ENCODE data around the gene CLEC20A.

DNA sequence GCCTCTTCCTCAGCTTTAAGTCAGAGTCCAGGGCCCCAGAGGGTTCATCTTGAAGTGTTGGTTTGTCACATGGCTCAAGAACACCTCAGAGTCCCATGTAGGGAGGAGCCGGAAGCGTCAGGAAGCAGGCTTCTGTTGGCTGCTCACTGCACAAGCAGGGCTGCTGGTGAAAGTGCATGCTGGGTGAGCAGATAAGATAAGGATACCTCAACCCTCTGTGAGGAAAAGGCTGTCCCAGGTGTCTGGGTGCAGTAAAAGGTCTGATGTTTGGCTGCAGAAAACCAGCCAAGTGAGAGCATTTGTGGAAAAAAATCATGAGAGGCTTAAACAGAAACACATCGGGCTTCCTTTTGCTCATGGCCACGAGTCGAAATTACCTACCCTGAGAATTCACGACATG, 9.9 kb upstream of the CLEC20A start:
- no peak for TF ChIP-seq EZH2 (IDR thresholded peaks at IDR 0.05)
- TF ChIP-seq POLR2AphosphoS5 (IDR thresholded peaks at IDR 0.05; ENCODE audit: borderline replicate concordance, low read depth, low read length), result no peak

Data from SK-N-MC (cell line).